Mucosa of descending colon (tissue), 3 donors: ENCODE data around the gene BRD3. TPM values are rescaled to one million over a fixed set of nuclear protein-coding genes. Genes with fewer than 3 reads are reported as not detected.
"Not testable (repeated sequence)": the region's sequence is repeated elsewhere in the genome, so short reads cannot be mapped to it uniquely, and the experiment has no call there.

ENCODE experiments used
- ATAC-seq: fragments of 200-7000 bp; cut with Tn5 transposase; one replicate; pipeline ENCODE4 v1.9.1; 2020; ENCODE audit warnings: mild to moderate bottlenecking, moderate library complexity
- DNase-seq, 3 donors: peaks; one replicate each; pipeline ENCODE4 v3.0.0-alpha.2; 2020
- H3K36me3 ChIP-seq: fragments of 200-600 bp; one replicate; pipeline ENCODE4 v1.8.0; 2021; ENCODE audit warnings: low read depth, mild to moderate bottlenecking
- H3K4me1 ChIP-seq: fragments of 200-600 bp; one replicate; pipeline ENCODE4 v1.8.0; 2021; ENCODE audit warnings: low read depth, mild to moderate bottlenecking
- H3K4me3 ChIP-seq: fragments of 200-600 bp; one replicate; pipeline ENCODE4 v1.8.0; 2021; ENCODE audit warnings: mild to moderate bottlenecking
- H3K9me3 ChIP-seq: fragments of 200-600 bp; one replicate; pipeline ENCODE4 v1.8.0; 2021; ENCODE audit warnings: mild to moderate bottlenecking
- CTCF ChIP-seq: fragments of 200-600 bp; IDR thresholded peaks from one replicate; pipeline ENCODE4 v1.8.0; 2022; ENCODE audit warnings: antibody characterized with exemption, mild to moderate bottlenecking
- intact Hi-C, 2 donors: fragments of 100-400 bp; cut with DNase I in 1 of 2; cut with micrococcal nuclease in 1 of 2; formaldehyde crosslinking; loops; one replicate each; pipeline versions ENCODE4 v1.11.0 to v1.11.1; 2022; cut with DNase I, micrococcal nuclease
- total RNA-seq, 3 donors: library from RNA; stranded (reverse); fragmentation: NEBNext Ultra II Directional in 2 of 3; extraction: Animal tissue kit (Norgen Biotek cat#: 25700) in 2 of 3; gene quantifications; one replicate each; pipeline versions ENCODE4 v1.2.1 to v1.2.4, GENCODE V29; 2021 to 2023
- donor health status: DM: no; HTN: no; CAD: no; lungs with moderate emphysema.
- donor health status: DM: no; HTN: no; CAD: no.
- donor health status: DM: no; HTN: yes; CAD: no.

Gene BRD3
- total RNA-seq, 3 donors from 2014 or later = 19.4 to 56.0 (median 29.4) TPM

GRCh38 chr9:134083451-134083850 lies 15.6 kb upstream of the BRD3 start:
- DNase-seq = no peak

GRCh38 chr9:134076644-134077043 lies 8.8 kb upstream of the BRD3 start:
- peaks cover 10% of the 10 kb centered on the region for H3K9me3 ChIP-seq
- no peaks in the 10 kb centered on the region for H3K36me3 ChIP-seq
- DNase-seq (no peak), ATAC-seq (no peak)
- intact Hi-C loops = no loop called here
- no peak for TF ChIP-seq CTCF
- H3K4me3 ChIP-seq = no peak overlapping the region
- H3K4me1 ChIP-seq = no peaks in the 10 kb centered on the region

More at GRCh38 chr9:134083451-134083850, 15.6 kb upstream of the BRD3 start:
- TF ChIP-seq CTCF = no peak
- Histone ChIP-seq H3K36me3 (no peaks in the 10 kb centered on the region), H3K4me1 (no peaks in the 10 kb centered on the region), H3K9me3 (peaks cover 4% of the 10 kb centered on the region), H3K4me3 (no peak overlapping the region)
- intact Hi-C loops = no loop called here
- no peak for ATAC-seq

GRCh38 chr9:134075689-134076088 lies 7.9 kb upstream of the BRD3 start:
- H3K4me3 ChIP-seq, H3K9me3 ChIP-seq, DNase-seq, intact Hi-C loops, H3K36me3 ChIP-seq, ATAC-seq, H3K4me1 ChIP-seq: not testable (repeated sequence)

- intact Hi-C loops = no loop called here
- DNase-seq = no peak
- no peak for TF ChIP-seq CTCF
- H3K36me3 ChIP-seq = no peaks in the 10 kb centered on the region
- H3K4me3 ChIP-seq = no peak overlapping the region
- H3K4me1 ChIP-seq = peaks cover 6% of the 10 kb centered on the region
- H3K9me3 ChIP-seq = peaks cover 6% of the 10 kb centered on the region
- ATAC-seq = no peak
Measured at GRCh38 chr9:134073500-134073899, 5.7 kb upstream of the BRD3 start.

- H3K36me3 ChIP-seq, DNase-seq, H3K4me3 ChIP-seq, H3K9me3 ChIP-seq, intact Hi-C loops, H3K4me1 ChIP-seq, ATAC-seq: not testable (repeated sequence)
Measured at GRCh38 chr9:134072683-134073082, 4.9 kb upstream of the BRD3 start.

GRCh38 chr9:134071149-134071548 lies 3.3 kb upstream of the BRD3 start:
- H3K4me1 ChIP-seq = peaks cover 6% of the 10 kb centered on the region
- H3K4me3 ChIP-seq = no peak overlapping the region
- no peaks in the 10 kb centered on the region for H3K9me3 ChIP-seq
- no peak for ATAC-seq
- DNase-seq = no peak
- intact Hi-C loops = no loop called here
- no peak for TF ChIP-seq CTCF
- no peaks in the 10 kb centered on the region for H3K36me3 ChIP-seq
